BE2C (cell line): ENCODE data around the gene TDRD6.
"Not testable (repeated sequence)": the region's sequence is repeated elsewhere in the genome, so short reads cannot be mapped to it uniquely, and the experiment has no call there.

Experiments
- DNase-seq: peaks from one replicate; pipeline ENCODE4 v3.0.0-alpha.2; 2020
- H3K27me3 ChIP-seq: fragments of 250-450 bp; sonication (Bioruptor Pico); 2 replicates; pipeline ENCODE4 v1.5.1; 2020; ENCODE audit warnings: mild to moderate bottlenecking
- H3K36me3 ChIP-seq: fragments of 250-450 bp; sonication (Bioruptor Pico); 2 replicates; pipeline ENCODE4 v1.5.1; 2020; ENCODE audit warnings: mild to moderate bottlenecking
- H3K4me1 ChIP-seq: fragments of 250-450 bp; sonication (Bioruptor Pico); 2 replicates; pipeline ENCODE4 v1.5.1; 2020
- H3K4me3 ChIP-seq: 2 replicates; pipeline ENCODE4 v1.5.1; 2011; ENCODE audit warnings: low read depth, low read length
- H3K9me3 ChIP-seq: fragments of 250-450 bp; sonication (Bioruptor Pico); 2 replicates; pipeline ENCODE4 v1.5.1; 2020
- CTCF ChIP-seq: IDR thresholded peaks from 2 replicates; pipeline ENCODE4 v1.5.1; 2012; ENCODE audit warnings: mild to moderate bottlenecking, low read depth, low read length

Gene TDRD6

GRCh38 chr6:46734867-46735719 lies 47.4 kb downstream of the TDRD6 start, which contains the start of gene PLA2G7:
Gene PLA2G7 (minus strand): TSS chr6:46735375. CDS start chr6:46722891, 12,484 bp downstream.
- Histone ChIP-seq H3K27me3 (peaks cover 25% of the 10 kb centered on the region), H3K9me3 (no peaks in the 10 kb centered on the region), H3K4me1 (no peaks in the 10 kb centered on the region), H3K4me3 (no peak within 1 kb of the TSS), H3K36me3 (no peaks in the 10 kb centered on the region)
- no peak for DNase-seq
- no peak for TF ChIP-seq CTCF

- no peak for DNase-seq
- no peaks in the 10 kb centered on the region for H3K36me3 ChIP-seq
- H3K4me3 ChIP-seq, result no peak overlapping the region
- no peak for TF ChIP-seq CTCF
- H3K27me3 ChIP-seq, result peaks cover 25% of the 10 kb centered on the region
- H3K4me1 ChIP-seq, result no peaks in the 10 kb centered on the region
- H3K9me3 ChIP-seq, result no peaks in the 10 kb centered on the region
These were observed 48.0 kb downstream of the TDRD6 start for GRCh38 chr6:46735720-46736031.

- DNase-seq, result no peak
- H3K9me3 ChIP-seq, result no peaks in the 10 kb centered on the region
- no peak for TF ChIP-seq CTCF
- H3K27me3 ChIP-seq, result peaks cover 25% of the 10 kb centered on the region
- H3K4me3 ChIP-seq, result no peak overlapping the region
- H3K4me1 ChIP-seq, result no peaks in the 10 kb centered on the region
- no peaks in the 10 kb centered on the region for H3K36me3 ChIP-seq
These were observed 49.2 kb downstream of the TDRD6 start for GRCh38 chr6:46736906-46737305.

- H3K9me3 ChIP-seq, result no peaks in the 10 kb centered on the region
- no peak for TF ChIP-seq CTCF
- H3K4me3 ChIP-seq, result no peak overlapping the region
- H3K36me3 ChIP-seq, result no peaks in the 10 kb centered on the region
- no peak for DNase-seq
- H3K4me1 ChIP-seq, result no peaks in the 10 kb centered on the region
- H3K27me3 ChIP-seq, result peaks cover 2% of the 10 kb centered on the region
These were observed 53.8 kb downstream of the TDRD6 start for GRCh38 chr6:46741482-46741881.

- H3K36me3 ChIP-seq, result no peaks in the 10 kb centered on the region
- no peak overlapping the region for H3K4me3 ChIP-seq
- no peak for TF ChIP-seq CTCF
- H3K27me3 ChIP-seq, result no peaks in the 10 kb centered on the region
- H3K4me1 ChIP-seq, result no peaks in the 10 kb centered on the region
- H3K9me3 ChIP-seq, result no peaks in the 10 kb centered on the region
- DNase-seq, result no peak
These were observed 54.2 kb downstream of the TDRD6 start for GRCh38 chr6:46741910-46742309.

- no peak for DNase-seq
- H3K36me3 ChIP-seq, result no peaks in the 10 kb centered on the region
These were observed 55.9 kb downstream of the TDRD6 start for GRCh38 chr6:46743425-46744158.

GRCh38 chr6:46744159-46744725 lies 56.6 kb downstream of the TDRD6 start:
- not testable (repeated sequence) for DNase-seq, H3K9me3 ChIP-seq, H3K36me3 ChIP-seq, H3K27me3 ChIP-seq, H3K4me3 ChIP-seq, H3K4me1 ChIP-seq

More at GRCh38 chr6:46743425-46744158, 55.9 kb downstream of the TDRD6 start:
- H3K4me3 ChIP-seq, result no peak overlapping the region
- TF ChIP-seq CTCF, result no peak
- H3K27me3 ChIP-seq, result no peaks in the 10 kb centered on the region
- no peaks in the 10 kb centered on the region for H3K9me3 ChIP-seq
- no peaks in the 10 kb centered on the region for H3K4me1 ChIP-seq
